ENCODE results near the gene CLASP1. TPM values are rescaled to one million over a fixed set of nuclear protein-coding genes. Genes with fewer than 3 reads are reported as not detected.

CLASP1 gene
- total and polyA plus RNA-seq, 2 experiments from 2014 or later, result 16.6 to 56.3 TPM

DNA sequence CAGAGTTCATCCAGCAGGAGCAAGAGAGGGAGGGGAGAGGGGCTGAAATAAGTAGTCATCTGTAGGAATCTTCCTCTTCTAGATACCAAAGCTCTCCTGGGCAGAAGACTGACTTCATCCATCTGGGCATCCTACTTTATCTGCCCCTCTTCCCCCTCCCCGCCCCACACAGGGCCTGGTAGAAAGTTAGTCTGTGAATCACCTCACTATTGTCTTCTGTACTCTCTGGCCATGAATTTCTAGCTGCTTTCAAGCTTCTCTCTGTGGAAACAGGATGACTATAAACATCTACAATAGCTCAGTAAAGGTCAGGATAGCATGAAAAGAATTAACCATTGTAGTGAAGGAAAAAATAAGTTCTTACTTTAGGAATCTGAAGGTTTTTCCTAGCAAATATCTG lies 166.2 kb downstream of the CLASP1 start:
- Histone ChIP-seq H3K4me3 (no peak overlapping the region), H3K27me3 (ENCODE audit: insufficient read depth) (no peaks in the 10 kb centered on the region), H3K4me1 (ENCODE audit: insufficient read depth) (peaks cover 10% of the 10 kb centered on the region), H3K79me2 (replicated peaks; ENCODE audit: insufficient read depth) (peaks cover 40% of the 10 kb centered on the region), H3F3A (replicated peaks; ENCODE audit: low read depth) (no peaks in the 10 kb centered on the region; the same call in 1 of the 2 replicates), H2AFZ (no peak overlapping the region), H4K20me1 (replicated peaks; ENCODE audit: insufficient read depth) (peaks cover 5% of the 10 kb centered on the region; the same call in 1 of the 2 replicates), H3K9me2 (ENCODE audit: insufficient read depth) (peaks cover 7% of the 10 kb centered on the region; the same call in 1 of the 2 replicates), H3K27ac (ENCODE audit: low read depth) (no peak overlapping the region), H3K36me3 (ENCODE audit: insufficient read depth) (no peaks in the 10 kb centered on the region), H3K4me2 (no peak overlapping the region)
- Mint-ChIP-seq H3K9me3 (no peaks in the 10 kb centered on the region), H3K27ac (no peak overlapping the region), H3K27me3 (ENCODE audit: insufficient read depth, low read depth, poor library complexity) (no peaks in the 10 kb centered on the region), H3K4me3 (no peak overlapping the region), H3K36me3 (ENCODE audit: low read depth) (no peaks in the 10 kb centered on the region), H3K4me1 (peaks cover 29% of the 10 kb centered on the region)
- TF ChIP-seq ZNF331 (CRISPR knock-in tag; IDR thresholded peaks at IDR 0.05; ENCODE audit: low read depth), result no peak
- no peak for DNase-seq (ENCODE audit: low spot score)
- ATAC-seq, result no peak

DNA sequence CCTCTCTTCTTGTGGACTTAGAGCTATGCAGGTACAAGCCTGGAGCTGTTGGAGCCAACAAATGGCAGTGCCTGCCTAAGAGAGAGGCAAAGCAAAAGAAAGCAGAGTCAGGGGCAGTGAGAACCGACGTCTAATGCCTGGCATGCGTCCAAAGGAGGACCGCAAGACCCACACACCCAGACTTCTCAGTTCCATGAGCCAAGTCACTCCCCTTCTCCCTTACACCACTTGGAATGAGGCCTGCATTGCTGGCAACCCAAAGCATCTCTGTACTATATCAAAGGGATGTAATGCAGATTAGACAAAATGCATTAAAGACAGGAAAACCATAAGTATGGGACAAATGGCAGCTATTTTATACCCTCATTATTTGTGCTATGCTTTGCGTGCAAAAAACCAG lies 168.4 kb downstream of the CLASP1 start:
- DNase-seq (ENCODE audit: low spot score) (no peak), ATAC-seq (no peak)
- no peak overlapping the region for H3K4me3 ChIP-seq
- H2AFZ ChIP-seq, result no peak overlapping the region
- no peak overlapping the region for H3K4me2 ChIP-seq
- Mint-ChIP-seq H3K9me3 (no peaks in the 10 kb centered on the region), H3K27ac (peak overlapping the region; percentile 41; the same call in 1 of the 2 replicates), H3K36me3 (ENCODE audit: low read depth) (no peaks in the 10 kb centered on the region), H3K4me1 (peaks cover 30% of the 10 kb centered on the region), H3K4me3 (no peak overlapping the region), H3K27me3 (ENCODE audit: insufficient read depth, low read depth, poor library complexity) (no peaks in the 10 kb centered on the region)
- peaks cover 31% of the 10 kb centered on the region for H3K79me2 ChIP-seq (replicated peaks; ENCODE audit: insufficient read depth)
- H3K27me3 ChIP-seq (ENCODE audit: insufficient read depth), result no peaks in the 10 kb centered on the region
- H3K36me3 ChIP-seq (ENCODE audit: insufficient read depth), result no peaks in the 10 kb centered on the region
- H3K4me1 ChIP-seq (ENCODE audit: insufficient read depth), result peaks cover 10% of the 10 kb centered on the region
- H3K27ac ChIP-seq (ENCODE audit: low read depth), result 0 out of 2 replicates have a peak overlapping the region, but pooled peaks have one; percentile 77
- TF ChIP-seq, protein P1, sequence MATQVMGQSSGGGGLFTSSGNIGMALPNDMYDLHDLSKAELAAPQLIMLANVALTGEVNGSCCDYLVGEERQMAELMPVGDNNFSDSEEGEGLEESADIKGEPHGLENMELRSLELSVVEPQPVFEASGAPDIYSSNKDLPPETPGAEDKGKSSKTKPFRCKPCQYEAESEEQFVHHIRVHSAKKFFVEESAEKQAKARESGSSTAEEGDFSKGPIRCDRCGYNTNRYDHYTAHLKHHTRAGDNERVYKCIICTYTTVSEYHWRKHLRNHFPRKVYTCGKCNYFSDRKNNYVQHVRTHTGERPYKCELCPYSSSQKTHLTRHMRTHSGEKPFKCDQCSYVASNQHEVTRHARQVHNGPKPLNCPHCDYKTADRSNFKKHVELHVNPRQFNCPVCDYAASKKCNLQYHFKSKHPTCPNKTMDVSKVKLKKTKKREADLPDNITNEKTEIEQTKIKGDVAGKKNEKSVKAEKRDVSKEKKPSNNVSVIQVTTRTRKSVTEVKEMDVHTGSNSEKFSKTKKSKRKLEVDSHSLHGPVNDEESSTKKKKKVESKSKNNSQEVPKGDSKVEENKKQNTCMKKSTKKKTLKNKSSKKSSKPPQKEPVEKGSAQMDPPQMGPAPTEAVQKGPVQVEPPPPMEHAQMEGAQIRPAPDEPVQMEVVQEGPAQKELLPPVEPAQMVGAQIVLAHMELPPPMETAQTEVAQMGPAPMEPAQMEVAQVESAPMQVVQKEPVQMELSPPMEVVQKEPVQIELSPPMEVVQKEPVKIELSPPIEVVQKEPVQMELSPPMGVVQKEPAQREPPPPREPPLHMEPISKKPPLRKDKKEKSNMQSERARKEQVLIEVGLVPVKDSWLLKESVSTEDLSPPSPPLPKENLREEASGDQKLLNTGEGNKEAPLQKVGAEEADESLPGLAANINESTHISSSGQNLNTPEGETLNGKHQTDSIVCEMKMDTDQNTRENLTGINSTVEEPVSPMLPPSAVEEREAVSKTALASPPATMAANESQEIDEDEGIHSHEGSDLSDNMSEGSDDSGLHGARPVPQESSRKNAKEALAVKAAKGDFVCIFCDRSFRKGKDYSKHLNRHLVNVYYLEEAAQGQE (IDR thresholded peaks at IDR 0.05; ENCODE audit: unreplicated experiment), result no peak
- no peak for TF ChIP-seq NANOG (IDR thresholded peaks at IDR 0.05; ENCODE audit: borderline replicate concordance)
- peaks cover 5% of the 10 kb centered on the region; the same call in 1 of the 2 replicates for H4K20me1 ChIP-seq (replicated peaks; ENCODE audit: insufficient read depth)
- H3K9me2 ChIP-seq (ENCODE audit: insufficient read depth), result peaks cover 7% of the 10 kb centered on the region; the same call in 1 of the 2 replicates
- no peaks in the 10 kb centered on the region; the same call in 1 of the 2 replicates for H3F3A ChIP-seq (replicated peaks; ENCODE audit: low read depth)

- H3K27me3 ChIP-seq (ENCODE audit: insufficient read depth), result no peaks in the 10 kb centered on the region
- no peak overlapping the region for H3K4me3 Mint-ChIP-seq
- H3K79me2 ChIP-seq (replicated peaks; ENCODE audit: insufficient read depth), result peaks cover 25% of the 10 kb centered on the region
- no peaks in the 10 kb centered on the region for H3K36me3 ChIP-seq (ENCODE audit: insufficient read depth)
- H3K9me2 ChIP-seq (ENCODE audit: insufficient read depth), result peaks cover 7% of the 10 kb centered on the region; the same call in 1 of the 2 replicates
- H3K4me2 ChIP-seq, result no peak overlapping the region
- H3K27ac ChIP-seq (ENCODE audit: low read depth), result peak overlapping the region; percentile 77; the same call in 1 of the 2 replicates
- TF ChIP-seq, protein P2, sequence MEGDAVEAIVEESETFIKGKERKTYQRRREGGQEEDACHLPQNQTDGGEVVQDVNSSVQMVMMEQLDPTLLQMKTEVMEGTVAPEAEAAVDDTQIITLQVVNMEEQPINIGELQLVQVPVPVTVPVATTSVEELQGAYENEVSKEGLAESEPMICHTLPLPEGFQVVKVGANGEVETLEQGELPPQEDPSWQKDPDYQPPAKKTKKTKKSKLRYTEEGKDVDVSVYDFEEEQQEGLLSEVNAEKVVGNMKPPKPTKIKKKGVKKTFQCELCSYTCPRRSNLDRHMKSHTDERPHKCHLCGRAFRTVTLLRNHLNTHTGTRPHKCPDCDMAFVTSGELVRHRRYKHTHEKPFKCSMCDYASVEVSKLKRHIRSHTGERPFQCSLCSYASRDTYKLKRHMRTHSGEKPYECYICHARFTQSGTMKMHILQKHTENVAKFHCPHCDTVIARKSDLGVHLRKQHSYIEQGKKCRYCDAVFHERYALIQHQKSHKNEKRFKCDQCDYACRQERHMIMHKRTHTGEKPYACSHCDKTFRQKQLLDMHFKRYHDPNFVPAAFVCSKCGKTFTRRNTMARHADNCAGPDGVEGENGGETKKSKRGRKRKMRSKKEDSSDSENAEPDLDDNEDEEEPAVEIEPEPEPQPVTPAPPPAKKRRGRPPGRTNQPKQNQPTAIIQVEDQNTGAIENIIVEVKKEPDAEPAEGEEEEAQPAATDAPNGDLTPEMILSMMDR (conservative IDR thresholded peaks at IDR 0.05; ENCODE audit: low read depth in 2 of 2), result peak; percentile 34 to 56
- TF ChIP-seq EZH2phosphoT487 (IDR thresholded peaks at IDR 0.05; ENCODE audit: unreplicated experiment), result no peak
- peak overlapping the region; percentile 41; the same call in 1 of the 2 replicates for H3K27ac Mint-ChIP-seq
- ATAC-seq, result peak; percentile 82
- H3F3A ChIP-seq (replicated peaks; ENCODE audit: low read depth), result no peaks in the 10 kb centered on the region; the same call in 1 of the 2 replicates
- H3K36me3 Mint-ChIP-seq (ENCODE audit: low read depth), result no peaks in the 10 kb centered on the region
- peaks cover 5% of the 10 kb centered on the region; the same call in 1 of the 2 replicates for H4K20me1 ChIP-seq (replicated peaks; ENCODE audit: insufficient read depth)
- H3K27me3 Mint-ChIP-seq (ENCODE audit: insufficient read depth, low read depth, poor library complexity), result no peaks in the 10 kb centered on the region
- H3K4me1 ChIP-seq (ENCODE audit: insufficient read depth), result peaks cover 10% of the 10 kb centered on the region
- no peak overlapping the region for H3K4me3 ChIP-seq
- DNase-seq (ENCODE audit: low spot score), result peak; percentile 59
- no peak overlapping the region for H2AFZ ChIP-seq
- no peaks in the 10 kb centered on the region for H3K9me3 Mint-ChIP-seq
- peaks cover 29% of the 10 kb centered on the region for H3K4me1 Mint-ChIP-seq
Observed at GRCh38 chr2:121479882-121480522, 169.3 kb downstream of the CLASP1 start.
